ENCODE results near the gene PCBP3. TPM values are rescaled to one million over a fixed set of nuclear protein-coding genes. Genes with fewer than 3 reads are reported as not detected.

The PCBP3 gene
- polyA plus RNA-seq, 1 donor (not counting 4 experiments of a cell fraction or from before 2014, with no cell fraction given): 0.25 TPM

DNA sequence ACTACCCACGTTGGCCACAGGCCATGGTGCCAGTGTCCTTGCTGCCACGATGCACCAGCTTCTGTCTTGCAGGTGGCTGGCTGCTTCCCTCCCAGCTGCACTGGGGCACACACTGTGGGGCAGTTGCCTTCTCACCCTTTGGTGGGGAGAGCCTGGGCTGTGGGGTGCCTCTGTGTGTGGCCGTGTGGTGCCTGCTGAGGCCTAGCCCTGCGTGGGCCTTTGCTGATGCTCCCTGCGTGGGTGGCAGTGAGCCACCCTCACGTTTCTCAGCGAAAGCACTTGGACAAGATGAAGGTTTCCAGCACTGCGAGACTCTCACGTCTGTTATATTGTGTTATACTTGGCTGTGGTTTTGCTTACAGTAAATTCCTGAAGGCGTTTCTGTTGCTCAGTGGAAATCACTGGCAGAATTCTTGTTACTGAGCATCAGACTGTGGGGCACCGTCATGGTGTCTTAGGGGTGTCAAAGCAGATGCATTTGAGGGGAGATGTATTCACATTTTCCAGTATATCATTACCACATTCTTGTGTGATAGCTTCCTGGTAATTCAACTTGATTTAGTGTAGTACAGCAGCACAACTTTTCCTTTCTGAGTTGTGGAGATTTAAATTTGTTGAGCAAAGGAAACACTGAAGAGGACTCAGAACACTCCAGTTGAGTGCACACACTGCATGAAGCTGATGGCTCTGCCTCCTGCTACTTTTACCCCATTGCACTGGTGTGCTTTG, 124.7 kb downstream of the PCBP3 start:
- no peak for DNase-seq (ENCODE audit: low read depth, low spot score)
- no peaks in the 10 kb centered on the region for H3K79me2 ChIP-seq (ENCODE audit: control insufficient read depth, insufficient read depth, low read length)
- H3K27me3 ChIP-seq (ENCODE audit: control insufficient read depth, extremely low read depth, insufficient read depth, low read length): no peaks in the 10 kb centered on the region
- H3K36me3 ChIP-seq (ENCODE audit: control insufficient read depth in 2 of 2, extremely low read depth in 1 of 2, insufficient read depth in 2 of 2, low read length in 2 of 2): no peaks in the 10 kb centered on the region
- no peaks in the 10 kb centered on the region for H4K20me1 ChIP-seq (ENCODE audit: control insufficient read depth, extremely low read depth, insufficient read depth, low read length)
- TF ChIP-seq, protein P1, sequence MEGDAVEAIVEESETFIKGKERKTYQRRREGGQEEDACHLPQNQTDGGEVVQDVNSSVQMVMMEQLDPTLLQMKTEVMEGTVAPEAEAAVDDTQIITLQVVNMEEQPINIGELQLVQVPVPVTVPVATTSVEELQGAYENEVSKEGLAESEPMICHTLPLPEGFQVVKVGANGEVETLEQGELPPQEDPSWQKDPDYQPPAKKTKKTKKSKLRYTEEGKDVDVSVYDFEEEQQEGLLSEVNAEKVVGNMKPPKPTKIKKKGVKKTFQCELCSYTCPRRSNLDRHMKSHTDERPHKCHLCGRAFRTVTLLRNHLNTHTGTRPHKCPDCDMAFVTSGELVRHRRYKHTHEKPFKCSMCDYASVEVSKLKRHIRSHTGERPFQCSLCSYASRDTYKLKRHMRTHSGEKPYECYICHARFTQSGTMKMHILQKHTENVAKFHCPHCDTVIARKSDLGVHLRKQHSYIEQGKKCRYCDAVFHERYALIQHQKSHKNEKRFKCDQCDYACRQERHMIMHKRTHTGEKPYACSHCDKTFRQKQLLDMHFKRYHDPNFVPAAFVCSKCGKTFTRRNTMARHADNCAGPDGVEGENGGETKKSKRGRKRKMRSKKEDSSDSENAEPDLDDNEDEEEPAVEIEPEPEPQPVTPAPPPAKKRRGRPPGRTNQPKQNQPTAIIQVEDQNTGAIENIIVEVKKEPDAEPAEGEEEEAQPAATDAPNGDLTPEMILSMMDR (optimal IDR thresholded peaks at IDR 0.05 in 1 of 3, IDR thresholded peaks at IDR 0.05 in 1 of 3, conservative IDR thresholded peaks at IDR 0.05 in 1 of 3; ENCODE audit: extremely low read depth in 1 of 3, insufficient read depth in 2 of 3, low read length in 3 of 3): no peak
- TF ChIP-seq EZH2 (IDR thresholded peaks at IDR 0.05; ENCODE audit: low read length): no peak
- dilution Hi-C loops (cut with MboI; ENCODE audit: extremely low pct_ligation_motif_present, low sequenced_read_pairs): no loop called here
- no peak for FAIRE-seq
- H3K9me1 ChIP-seq (ENCODE audit: control insufficient read depth, extremely low read depth, insufficient read depth, low read length): no peaks in the 10 kb centered on the region
- no peaks in the 10 kb centered on the region for H3K9me3 ChIP-seq (ENCODE audit: control insufficient read depth, low read depth, low read length)
- H3K4me3 ChIP-seq (ENCODE audit: control insufficient read depth in 2 of 3, extremely low read depth in 1 of 3, insufficient read depth in 2 of 3, low read depth in 1 of 3, low read length in 3 of 3): no peak overlapping the region
- H3K27ac ChIP-seq (ENCODE audit: control insufficient read depth, insufficient read depth, low read length): no peak overlapping the region
- H3K4me1 ChIP-seq (ENCODE audit: control insufficient read depth, extremely low read depth, insufficient read depth, low read length): no peaks in the 10 kb centered on the region
- H3K9ac ChIP-seq (ENCODE audit: control insufficient read depth, extremely low read depth, insufficient read depth, low read length): no peak overlapping the region
- H3K4me2 ChIP-seq (ENCODE audit: control insufficient read depth, extremely low read depth, insufficient read depth, low read depth, low read length): no peak overlapping the region
- H2AFZ ChIP-seq (ENCODE audit: control insufficient read depth, low read length): no peak overlapping the region

DNA sequence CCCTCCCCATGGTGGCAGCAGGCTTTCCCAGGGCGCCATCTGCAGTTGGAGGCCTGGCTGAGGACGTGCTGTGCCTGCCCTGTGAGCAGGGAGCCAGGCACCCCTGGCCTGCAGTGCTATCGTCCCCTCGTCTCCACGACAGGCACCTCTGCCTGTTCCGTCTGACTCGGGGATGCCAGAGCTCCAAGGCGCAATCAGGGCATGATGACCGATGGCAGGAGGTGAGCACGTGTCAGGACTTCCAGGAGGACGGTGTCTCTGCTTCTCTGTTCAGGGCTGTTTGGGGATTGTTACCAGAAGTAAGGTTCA, 125.2 kb downstream of the PCBP3 start:
- DNase-seq (ENCODE audit: low read depth, low spot score): no peak
- Histone ChIP-seq H3K4me3 (ENCODE audit: control insufficient read depth in 2 of 3, extremely low read depth in 1 of 3, insufficient read depth in 2 of 3, low read depth in 1 of 3, low read length in 3 of 3) (no peak overlapping the region), H3K27me3 (ENCODE audit: control insufficient read depth, extremely low read depth, insufficient read depth, low read length) (no peaks in the 10 kb centered on the region), H3K36me3 (ENCODE audit: control insufficient read depth in 2 of 2, extremely low read depth in 1 of 2, insufficient read depth in 2 of 2, low read length in 2 of 2) (no peaks in the 10 kb centered on the region), H3K27ac (ENCODE audit: control insufficient read depth, insufficient read depth, low read length) (no peak overlapping the region), H3K9ac (ENCODE audit: control insufficient read depth, extremely low read depth, insufficient read depth, low read length) (no peak overlapping the region), H4K20me1 (ENCODE audit: control insufficient read depth, extremely low read depth, insufficient read depth, low read length) (no peaks in the 10 kb centered on the region), H3K9me1 (ENCODE audit: control insufficient read depth, extremely low read depth, insufficient read depth, low read length) (no peaks in the 10 kb centered on the region), H2AFZ (ENCODE audit: control insufficient read depth, low read length) (no peak overlapping the region), H3K4me1 (ENCODE audit: control insufficient read depth, extremely low read depth, insufficient read depth, low read length) (no peaks in the 10 kb centered on the region), H3K4me2 (ENCODE audit: control insufficient read depth, extremely low read depth, insufficient read depth, low read depth, low read length) (no peak overlapping the region), H3K79me2 (ENCODE audit: control insufficient read depth, insufficient read depth, low read length) (no peaks in the 10 kb centered on the region), H3K9me3 (ENCODE audit: control insufficient read depth, low read depth, low read length) (no peaks in the 10 kb centered on the region)
- no peak for TF ChIP-seq EZH2 (IDR thresholded peaks at IDR 0.05; ENCODE audit: low read length)
- TF ChIP-seq, protein P1 (optimal IDR thresholded peaks at IDR 0.05 in 1 of 3, IDR thresholded peaks at IDR 0.05 in 1 of 3, conservative IDR thresholded peaks at IDR 0.05 in 1 of 3; ENCODE audit: extremely low read depth in 1 of 3, insufficient read depth in 2 of 3, low read length in 3 of 3): peak in 2 of 3 experiments; percentile 38 to 78
- dilution Hi-C loops (cut with MboI; ENCODE audit: extremely low pct_ligation_motif_present, low sequenced_read_pairs): no loop called here
- FAIRE-seq: no peak
